Stimulated activated effector memory CD8-positive, alpha-beta T cell treated with anti-CD3 and anti-CD28 coated beads, Interleukin-12 subunit alpha, Interleukin-12 subunit beta, amount 100 ng/mL, for 72 hours (primary cell): ENCODE results near the gene PACS2.
"Not testable (repeated sequence)": the region's sequence is repeated elsewhere in the genome, so short reads cannot be mapped to it uniquely, and the experiment has no call there.

Experiments used
- ATAC-seq: fragments of 150-1000 bp; cut with Tn5 transposase; 2 replicates; pipeline ENCODE4 v1.10.0; 2021
- DNase-seq, 2 donors: peaks; one replicate each; pipeline ENCODE4 v3.0.0; 2021 to 2022; ENCODE audit warnings: low spot score in 2 of 2
- H3K27ac Mint-ChIP-seq: one replicate; pipeline ENCODE4 v1.8.0; 2022; ENCODE audit warnings: mild to moderate bottlenecking, mixed read lengths
- H3K36me3 Mint-ChIP-seq: one replicate; pipeline ENCODE4 v1.8.0; 2022; ENCODE audit warnings: mild to moderate bottlenecking, mixed read lengths
- H3K4me1 Mint-ChIP-seq: one replicate; pipeline ENCODE4 v1.8.0; 2022; ENCODE audit warnings: mixed read lengths
- H3K4me3 Mint-ChIP-seq: one replicate; pipeline ENCODE4 v1.8.0; 2022; ENCODE audit warnings: mild to moderate bottlenecking, mixed read lengths
- H3K9me3 Mint-ChIP-seq: one replicate; pipeline ENCODE4 v1.8.0; 2022; ENCODE audit warnings: mixed read lengths

Gene PACS2

DNA sequence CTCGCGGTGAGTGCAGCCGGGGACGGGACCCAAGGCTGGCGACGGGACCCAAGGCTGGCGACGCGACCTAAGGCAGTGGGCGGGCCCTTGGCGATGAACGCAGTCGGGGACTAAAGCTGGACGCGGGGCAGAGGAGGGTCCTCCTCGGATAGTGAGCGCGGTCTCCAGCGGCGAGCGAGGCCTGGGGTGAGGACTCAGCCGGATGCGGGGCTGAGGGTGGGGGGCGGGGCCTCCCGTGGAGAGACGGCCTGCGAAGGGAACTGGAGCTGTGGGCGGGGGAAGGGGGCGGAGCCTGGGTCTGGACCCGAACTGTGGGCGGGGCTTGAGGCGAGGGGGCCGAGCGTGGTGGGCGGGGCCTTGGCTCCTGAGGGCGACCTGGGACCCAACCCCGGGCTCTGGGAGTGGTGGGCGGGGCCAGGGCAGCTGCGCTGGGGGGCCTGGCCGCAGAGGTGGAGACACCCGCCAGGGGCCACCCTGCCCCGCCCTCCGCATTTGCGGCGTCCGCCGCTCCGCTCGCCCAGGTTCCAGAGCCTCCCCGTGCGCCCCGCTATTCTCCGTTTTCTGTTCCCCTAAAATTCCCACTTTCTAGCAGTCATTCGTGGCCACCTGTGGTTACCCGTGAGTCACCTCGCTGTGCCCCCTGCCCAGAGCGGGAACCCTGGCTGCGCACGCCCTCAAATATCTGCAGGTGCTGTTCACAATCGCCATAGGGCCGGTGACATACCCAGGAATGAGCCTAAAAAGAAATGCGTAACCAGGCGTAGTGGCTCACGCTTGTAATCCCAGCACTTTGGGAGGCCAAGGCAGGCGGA, 13.2 kb upstream of the PACS2 start:
- peak; percentile 85 for ATAC-seq
- H3K36me3 Mint-ChIP-seq, result peaks cover 13% of the 10 kb centered on the region
- H3K4me3 Mint-ChIP-seq, result peak overlapping the region; percentile 81
- H3K27ac Mint-ChIP-seq, result peak overlapping the region; percentile 83
- H3K9me3 Mint-ChIP-seq, result no peaks in the 10 kb centered on the region
- peaks cover 36% of the 10 kb centered on the region for H3K4me1 Mint-ChIP-seq
- DNase-seq, result peak; percentile 99 to 100

DNA sequence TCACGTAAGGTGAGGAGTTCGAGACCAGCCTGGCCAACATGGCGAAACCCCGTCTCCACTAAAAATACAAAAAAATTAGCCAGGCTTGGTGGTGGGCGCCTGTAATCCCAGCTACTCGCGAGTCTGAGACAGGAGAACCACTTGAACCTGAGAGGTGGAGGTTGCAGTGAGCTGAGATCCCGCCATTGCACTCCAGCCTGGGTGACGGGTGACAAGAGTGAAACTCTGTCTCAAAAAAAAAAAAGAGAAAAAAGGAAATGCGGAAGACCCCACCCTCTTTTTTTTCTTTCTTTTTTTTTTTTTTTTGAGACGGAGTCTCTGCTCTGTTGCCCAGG, 12.7 kb upstream of the PACS2 start:
- H3K9me3 Mint-ChIP-seq, ATAC-seq, DNase-seq: not testable (repeated sequence)
- Mint-ChIP-seq H3K4me3 (peak overlapping the region; percentile 81), H3K27ac (peak overlapping the region; percentile 83), H3K36me3 (peaks cover 13% of the 10 kb centered on the region), H3K4me1 (peaks cover 36% of the 10 kb centered on the region)

DNA sequence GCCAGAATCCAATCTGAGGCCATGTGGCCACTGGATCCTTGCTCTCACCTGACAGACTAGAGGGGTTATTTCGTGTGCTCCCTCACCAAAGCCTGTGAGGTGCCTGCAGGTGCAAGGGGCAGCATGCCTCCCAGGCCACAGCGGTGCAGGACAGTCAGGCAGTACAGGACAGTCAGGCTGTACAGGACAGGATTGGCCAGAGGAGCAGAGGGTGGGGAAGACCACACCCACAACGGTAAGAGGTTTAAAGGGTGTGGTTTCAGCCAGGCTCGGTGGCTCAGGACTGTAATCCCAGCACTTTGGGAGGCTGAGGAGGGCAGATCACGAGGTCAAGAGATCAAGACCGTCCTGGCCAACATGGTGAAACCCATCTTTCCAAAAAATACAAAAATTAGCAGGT, 10.6 kb upstream of the PACS2 start:
- Mint-ChIP-seq H3K4me1 (peaks cover 43% of the 10 kb centered on the region), H3K27ac (no peak overlapping the region), H3K9me3 (no peaks in the 10 kb centered on the region), H3K36me3 (peaks cover 13% of the 10 kb centered on the region), H3K4me3 (no peak overlapping the region)
- ATAC-seq, result no peak
- DNase-seq, result no peak

DNA sequence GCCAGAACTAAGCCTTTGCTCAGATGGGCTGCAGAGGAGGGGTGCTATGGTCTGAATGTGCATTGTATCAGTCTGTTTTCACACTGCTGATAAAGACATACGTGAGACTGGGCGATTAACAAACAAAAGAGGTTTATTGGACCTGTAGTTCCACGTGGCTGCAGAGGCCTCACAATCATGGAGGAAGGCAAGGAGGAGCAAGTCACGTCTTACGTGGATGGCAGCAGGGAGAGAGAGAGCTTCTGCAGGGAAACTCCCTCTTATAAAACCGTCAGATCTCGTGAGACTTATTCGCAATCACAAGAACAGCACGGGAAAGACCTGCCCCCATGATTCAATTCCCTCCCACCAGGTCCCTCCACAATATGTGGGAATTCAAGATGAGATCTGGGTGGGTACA, 10.0 kb upstream of the PACS2 start:
- Mint-ChIP-seq H3K36me3 (peaks cover 10% of the 10 kb centered on the region), H3K27ac (peak overlapping the region; percentile 88), H3K9me3 (no peaks in the 10 kb centered on the region), H3K4me3 (no peak overlapping the region), H3K4me1 (peaks cover 37% of the 10 kb centered on the region)
- ATAC-seq (no peak), DNase-seq (no peak)

DNA sequence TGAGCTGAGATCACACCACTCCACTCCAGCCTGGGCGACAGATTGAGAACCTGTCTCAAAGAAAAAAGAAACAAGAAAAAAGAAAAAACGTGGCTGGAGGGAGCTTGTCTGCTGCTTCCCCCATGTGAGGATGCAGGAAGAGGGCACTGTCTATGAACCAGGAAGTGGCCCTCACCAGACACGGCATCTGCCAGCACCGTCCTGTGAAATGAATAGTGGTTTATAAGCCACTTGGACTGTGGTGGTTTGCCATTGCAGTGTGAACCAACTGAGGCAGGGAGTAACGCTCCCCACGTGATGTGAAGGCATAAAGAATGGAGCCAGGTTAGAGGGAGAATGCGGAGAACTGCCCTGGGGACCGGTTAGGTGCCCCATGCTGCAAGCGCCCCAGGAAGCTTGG, 9.2 kb upstream of the PACS2 start:
- DNase-seq (no peak), ATAC-seq (no peak)
- Mint-ChIP-seq H3K27ac (peak overlapping the region; percentile 88), H3K36me3 (peaks cover 6% of the 10 kb centered on the region), H3K9me3 (no peaks in the 10 kb centered on the region), H3K4me3 (no peak overlapping the region), H3K4me1 (peaks cover 32% of the 10 kb centered on the region)

DNA sequence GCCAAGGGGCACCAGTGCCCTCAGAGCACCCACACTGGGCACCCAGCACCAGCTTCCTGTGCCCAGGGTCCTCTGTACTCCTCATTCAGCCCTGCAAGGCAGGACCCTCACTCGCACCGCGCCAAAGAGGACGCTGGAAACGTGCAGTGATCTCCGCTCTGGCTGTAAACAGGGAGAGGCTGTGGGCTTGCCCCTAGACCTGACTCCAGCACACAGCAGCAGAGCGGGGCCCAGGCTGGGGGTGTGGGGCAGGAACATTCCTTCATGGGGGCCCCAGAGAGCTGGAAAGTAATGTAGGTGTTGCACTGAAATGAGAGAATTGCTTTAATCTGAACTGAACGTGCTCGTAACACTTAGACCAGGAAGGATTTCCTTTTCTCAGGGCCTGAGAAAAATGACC, 8.8 kb upstream of the PACS2 start:
- H3K4me3 Mint-ChIP-seq, result no peak overlapping the region
- ATAC-seq (no peak), DNase-seq (no peak)
- H3K4me1 Mint-ChIP-seq, result peaks cover 32% of the 10 kb centered on the region
- H3K9me3 Mint-ChIP-seq, result no peaks in the 10 kb centered on the region
- H3K27ac Mint-ChIP-seq, result peak overlapping the region; percentile 88
- H3K36me3 Mint-ChIP-seq, result peaks cover 6% of the 10 kb centered on the region

DNA sequence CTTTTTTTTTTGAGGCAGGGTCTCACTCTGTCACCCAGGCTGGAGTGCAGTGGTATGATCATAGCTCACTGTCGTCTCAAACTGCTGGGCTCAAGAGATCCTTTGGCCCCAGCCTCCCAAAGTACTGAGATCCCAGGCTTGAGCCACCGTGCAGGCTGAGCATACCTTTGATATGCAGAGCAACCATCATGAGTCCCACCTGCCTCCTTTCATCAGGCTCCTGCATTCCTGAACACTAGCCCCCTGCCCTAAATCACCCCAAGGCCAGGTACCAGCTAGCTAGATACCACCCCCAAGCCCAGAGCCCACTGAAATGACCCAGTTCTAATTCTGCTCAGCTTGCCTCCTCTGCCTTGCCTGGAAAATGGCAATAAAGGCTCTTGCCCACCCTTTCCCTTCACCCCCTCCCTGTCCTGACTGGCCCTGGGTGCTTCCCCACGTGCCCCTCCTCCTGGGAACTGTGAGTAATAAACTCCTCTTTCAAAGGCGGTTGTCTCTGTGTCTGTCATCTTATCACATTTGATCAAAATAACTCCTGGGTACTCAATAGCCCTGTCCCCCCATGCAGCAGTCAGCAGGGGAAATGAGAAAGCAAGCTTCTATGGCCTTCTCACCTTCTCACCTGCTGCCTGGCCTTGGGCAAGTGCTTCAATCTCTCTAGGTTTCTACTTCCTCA, 7.4 kb upstream of the PACS2 start:
- Mint-ChIP-seq H3K36me3 (no peaks in the 10 kb centered on the region), H3K9me3 (no peaks in the 10 kb centered on the region), H3K27ac (peak overlapping the region; percentile 67), H3K4me1 (peaks cover 26% of the 10 kb centered on the region), H3K4me3 (no peak overlapping the region)
- ATAC-seq (no peak), DNase-seq (no peak)

DNA sequence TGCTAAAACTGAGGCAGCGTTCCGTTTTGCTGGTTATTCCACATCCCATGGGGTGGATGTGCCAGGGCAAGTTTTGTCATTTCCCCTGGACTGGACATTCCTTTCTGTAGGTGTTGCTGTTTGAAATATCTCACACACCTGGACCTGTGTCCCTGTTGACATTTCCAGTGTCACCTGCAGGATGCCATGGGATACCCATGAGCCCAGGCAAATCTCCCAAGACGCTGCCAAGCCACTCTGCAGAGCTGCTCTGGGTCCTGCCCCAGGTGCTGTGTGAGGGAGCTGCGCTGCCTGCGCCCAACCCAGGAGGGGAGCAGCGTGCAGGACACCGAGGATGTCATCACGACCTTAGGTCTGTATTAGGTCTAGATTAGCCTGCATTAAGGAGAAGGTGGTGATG, 5.2 kb upstream of the PACS2 start:
- DNase-seq, result no peak
- H3K4me1 Mint-ChIP-seq, result peaks cover 19% of the 10 kb centered on the region
- H3K4me3 Mint-ChIP-seq, result no peak overlapping the region
- no peak overlapping the region for H3K27ac Mint-ChIP-seq
- no peak for ATAC-seq
- H3K9me3 Mint-ChIP-seq, result no peaks in the 10 kb centered on the region
- H3K36me3 Mint-ChIP-seq, result no peaks in the 10 kb centered on the region

DNA sequence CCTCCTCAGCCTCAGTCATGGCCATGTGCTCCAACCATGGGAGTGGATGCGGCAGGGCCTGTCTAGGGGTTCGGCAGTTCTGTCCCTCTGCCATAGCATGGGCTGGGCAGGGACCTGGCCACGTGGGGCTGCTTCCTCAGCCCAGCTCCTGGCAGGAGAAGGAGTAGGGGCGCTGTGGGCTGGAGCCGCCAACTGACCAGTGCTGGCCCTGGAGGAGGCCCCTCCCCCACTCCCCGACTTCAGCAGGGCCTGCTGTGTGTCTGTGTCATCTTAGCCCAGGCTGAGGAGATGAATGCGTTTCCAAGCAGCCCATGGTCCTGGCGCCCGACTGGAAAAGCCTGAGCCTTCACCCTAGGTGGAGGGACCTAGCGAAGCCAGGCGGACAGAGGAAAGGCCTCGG, 2.7 kb upstream of the PACS2 start:
- H3K9me3 Mint-ChIP-seq, result no peaks in the 10 kb centered on the region
- DNase-seq, result no peak

DNA sequence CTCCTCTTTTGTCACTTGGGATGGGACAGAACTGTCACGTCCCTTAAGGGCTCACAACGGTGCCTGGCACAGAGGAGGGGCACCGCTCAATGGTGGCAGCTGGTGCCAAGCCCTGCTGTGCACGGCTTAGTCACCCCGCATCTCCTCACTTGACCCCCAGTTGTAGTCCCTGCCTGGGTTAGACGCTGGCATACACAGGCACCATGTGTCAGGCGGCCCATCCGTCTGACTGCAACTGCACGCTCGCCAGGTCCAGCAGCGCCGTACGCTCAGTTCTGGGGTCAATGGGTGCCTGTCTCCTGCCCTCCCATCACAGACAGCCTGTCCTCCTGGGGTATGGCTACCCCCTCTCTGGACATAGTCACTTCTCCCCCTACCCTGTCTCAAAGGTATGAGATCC, 1.6 kb upstream of the PACS2 start:
- Mint-ChIP-seq H3K36me3 (peaks cover 7% of the 10 kb centered on the region), H3K27ac (peak overlapping the region; percentile 68), H3K4me3 (peak overlapping the region; percentile 71), H3K9me3 (no peaks in the 10 kb centered on the region), H3K4me1 (peaks cover 24% of the 10 kb centered on the region)
- ATAC-seq (no peak), DNase-seq (no peak)

More for the DNA sequence above, 2.7 kb upstream of the PACS2 start:
- no peak overlapping the region for H3K4me3 Mint-ChIP-seq
- peaks cover 7% of the 10 kb centered on the region for H3K36me3 Mint-ChIP-seq
- no peak overlapping the region for H3K27ac Mint-ChIP-seq
- H3K4me1 Mint-ChIP-seq, result peaks cover 19% of the 10 kb centered on the region
- no peak for ATAC-seq

DNA sequence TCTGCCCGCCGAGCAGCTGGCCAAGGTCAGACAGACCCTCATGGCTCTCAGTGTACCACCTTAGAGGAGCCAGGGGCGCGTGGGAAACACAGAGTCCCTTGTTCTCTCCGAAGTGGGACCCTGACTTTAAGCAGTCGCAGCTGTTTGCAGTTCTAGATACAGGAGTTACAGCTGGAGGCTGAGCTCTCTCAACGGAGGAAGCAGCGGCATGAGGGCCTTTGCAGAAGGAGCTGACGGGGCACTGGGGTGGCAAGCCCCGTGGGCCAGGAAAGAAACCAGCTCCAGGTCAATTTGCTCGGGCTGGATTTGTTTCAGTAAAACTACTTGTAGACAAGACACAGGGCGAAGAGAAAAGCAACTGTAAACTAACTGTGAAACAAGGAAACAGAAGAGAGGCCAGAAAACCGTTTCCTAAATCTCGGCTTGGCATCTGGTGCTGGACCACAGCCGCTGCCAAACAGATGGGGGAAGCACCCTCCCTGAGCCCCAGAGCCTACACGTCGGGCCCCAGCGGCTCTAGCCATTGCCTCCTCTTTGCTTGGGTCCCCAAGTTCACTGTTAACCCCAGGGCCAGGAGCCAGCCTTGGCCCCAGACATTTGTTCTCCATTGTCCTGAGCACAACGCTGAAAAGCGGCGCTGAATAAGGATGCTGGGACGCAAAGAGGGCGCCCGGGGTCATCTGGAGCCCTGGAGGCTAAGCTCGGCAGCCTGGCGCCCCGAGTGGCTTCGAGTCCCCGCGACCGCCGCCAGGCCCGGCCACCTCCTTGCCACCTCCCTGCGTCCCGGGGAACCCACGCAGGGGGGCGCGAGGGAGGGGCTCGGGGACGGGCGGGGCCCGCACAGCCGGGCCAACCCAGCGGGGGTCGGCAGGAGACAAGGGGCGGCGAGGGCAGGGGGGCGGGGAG, 914 bp upstream of the PACS2 start:
- Mint-ChIP-seq H3K27ac (peak overlapping the region; percentile 68), H3K36me3 (peaks cover 7% of the 10 kb centered on the region), H3K4me1 (peaks cover 25% of the 10 kb centered on the region), H3K4me3 (peak overlapping the region; percentile 71), H3K9me3 (no peaks in the 10 kb centered on the region)
- ATAC-seq, result peak; percentile 35
- no peak for DNase-seq

DNA sequence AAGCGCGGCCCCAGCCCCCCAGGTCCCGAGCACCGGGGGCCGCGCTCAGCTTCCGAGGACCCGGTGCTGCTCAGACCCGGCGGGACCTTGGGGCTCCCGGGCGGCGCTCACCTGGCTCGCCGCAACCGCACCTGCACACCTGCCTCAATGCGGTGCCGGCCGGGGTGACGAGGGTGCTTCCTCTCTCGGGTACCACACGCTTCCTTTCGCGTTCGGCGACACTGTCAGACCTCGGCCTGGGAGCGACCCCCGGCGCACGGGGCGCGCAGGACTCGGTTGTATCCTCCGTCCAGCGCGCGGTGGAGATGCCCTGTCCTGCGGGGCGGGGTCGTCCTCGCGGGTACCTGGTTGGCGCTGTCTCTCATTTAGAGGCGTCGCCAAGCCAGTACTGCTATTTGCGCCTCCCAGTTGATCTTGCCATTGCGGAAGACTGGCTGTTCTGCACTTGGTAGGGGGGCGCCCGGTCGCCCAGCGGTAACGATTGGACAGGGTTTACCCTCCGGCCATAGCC, 718 bp downstream of the PACS2 start:
- Mint-ChIP-seq H3K4me3 (peak overlapping the region; percentile 76), H3K9me3 (no peaks in the 10 kb centered on the region), H3K36me3 (peaks cover 7% of the 10 kb centered on the region), H3K4me1 (peaks cover 25% of the 10 kb centered on the region), H3K27ac (peak overlapping the region; percentile 67)
- ATAC-seq, result peak; percentile 2
- DNase-seq, result peak in 1 of 2 donors; percentile 70

DNA sequence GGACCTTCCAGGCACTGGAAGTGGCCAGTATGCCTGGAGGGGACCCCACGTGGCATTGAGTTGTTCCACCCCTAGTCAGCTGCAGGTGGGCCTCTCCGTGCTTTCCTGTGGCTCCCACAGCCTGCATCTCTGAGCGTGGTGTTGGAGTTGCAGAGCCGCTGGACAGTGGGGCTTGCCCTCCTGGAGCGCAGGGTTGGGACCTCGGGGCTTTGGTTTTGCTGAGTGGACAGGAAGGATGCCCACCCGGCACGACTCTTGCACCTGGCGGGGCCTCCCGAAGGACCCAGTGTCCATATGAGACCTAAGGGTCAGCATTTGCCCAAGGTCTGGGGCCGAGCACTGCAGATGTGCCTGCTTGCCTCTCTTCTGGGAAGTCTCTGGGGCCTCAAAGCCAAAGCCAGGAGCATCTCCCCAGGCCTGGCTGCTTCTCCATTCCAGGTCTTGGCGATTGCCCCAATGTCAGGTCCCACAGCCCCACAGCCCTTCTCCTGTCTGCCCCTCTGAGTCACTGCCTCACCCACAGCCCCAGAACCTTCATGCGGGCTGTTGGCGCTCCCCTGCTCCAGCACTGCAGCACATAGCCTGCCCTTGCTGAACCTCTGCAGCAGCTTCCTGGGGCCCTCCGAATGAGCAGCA, 1.5 kb downstream of the PACS2 start:
- ATAC-seq (no peak), DNase-seq (no peak)
- Mint-ChIP-seq H3K36me3 (peaks cover 7% of the 10 kb centered on the region), H3K4me3 (peak overlapping the region; percentile 76), H3K4me1 (peaks cover 25% of the 10 kb centered on the region), H3K27ac (peak overlapping the region; percentile 67), H3K9me3 (no peaks in the 10 kb centered on the region)

DNA sequence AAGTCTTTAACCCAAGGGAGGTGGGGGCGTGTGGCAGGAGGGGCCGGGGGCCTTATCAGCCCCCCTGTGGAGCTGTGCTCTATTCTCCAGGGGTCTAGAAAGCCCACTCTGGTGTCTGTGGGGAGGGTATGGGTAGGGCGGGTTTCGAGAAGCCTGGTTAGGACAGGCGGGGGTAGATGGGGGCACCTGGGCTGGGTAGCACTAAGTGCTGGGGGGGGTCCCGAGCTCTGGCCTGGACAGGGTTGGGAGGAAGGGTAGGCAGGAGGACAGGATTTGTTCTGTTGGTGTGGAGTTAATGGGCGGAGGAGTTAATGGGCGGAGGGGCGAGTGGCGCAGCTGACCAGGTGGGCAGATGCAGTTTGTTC, 2.0 kb downstream of the PACS2 start:
- peaks cover 7% of the 10 kb centered on the region for H3K36me3 Mint-ChIP-seq
- peak overlapping the region; percentile 76 for H3K4me3 Mint-ChIP-seq
- no peak for DNase-seq
- peaks cover 25% of the 10 kb centered on the region for H3K4me1 Mint-ChIP-seq
- ATAC-seq, result no peak
- H3K9me3 Mint-ChIP-seq, result no peaks in the 10 kb centered on the region
- peak overlapping the region; percentile 67 for H3K27ac Mint-ChIP-seq
